GM21529 (cell line): ENCODE measurements around the gene ABR.
"Not testable (repeated sequence)": the region's sequence is repeated elsewhere in the genome, so short reads cannot be mapped to it uniquely, and the experiment has no call there.

Source experiments
- ATAC-seq: cut with Tn5 transposase; IDR thresholded peaks from one replicate; pipeline ENCODE4 v1.9.1; 2021; ENCODE audit not compliant: unreplicated experiment

Gene ABR

GRCh38 chr17:1150863-1151600, 28.7 kb downstream of the ABR start:
- no peak for ATAC-seq

DNA sequence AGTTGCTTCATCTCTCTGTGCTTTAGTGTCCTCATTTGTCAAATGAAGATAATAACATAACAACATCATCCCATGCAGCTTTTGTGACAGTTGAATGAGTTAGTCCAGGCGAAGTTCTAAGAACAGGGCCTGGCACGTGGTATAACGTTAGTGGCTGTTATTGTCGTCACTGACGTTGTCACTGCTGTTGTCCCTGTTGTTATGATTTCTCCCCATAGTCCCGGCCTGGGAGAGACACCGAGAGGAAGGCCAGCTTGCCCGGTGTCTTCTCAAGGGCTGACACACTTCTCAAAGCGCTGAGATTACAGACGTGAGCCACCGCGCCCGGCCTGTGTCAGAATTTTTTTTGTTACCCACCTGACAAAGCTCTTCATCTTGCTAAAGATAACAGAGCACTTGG, 29.9 kb downstream of the ABR start:
- no peak for ATAC-seq

DNA sequence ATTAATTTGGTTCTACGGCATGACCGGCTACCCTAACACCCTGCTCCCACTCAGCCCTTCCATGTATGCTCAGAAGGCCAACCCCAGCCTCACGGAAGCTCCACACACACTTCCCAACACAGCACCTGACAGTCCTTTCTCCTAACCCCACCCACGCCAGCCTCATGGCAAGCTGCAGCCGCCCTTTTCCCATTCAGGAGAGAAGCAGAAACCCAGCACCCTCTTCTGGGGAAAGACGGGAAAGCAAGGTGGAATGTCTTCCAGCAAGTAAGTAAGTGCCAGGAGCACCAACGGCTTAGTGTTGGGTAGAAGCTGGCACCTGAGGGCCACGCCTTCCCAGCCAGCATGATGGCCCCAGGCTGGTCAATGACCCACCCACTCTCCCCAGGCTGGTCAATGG, 32.1 kb downstream of the ABR start:
- ATAC-seq, result no peak

DNA sequence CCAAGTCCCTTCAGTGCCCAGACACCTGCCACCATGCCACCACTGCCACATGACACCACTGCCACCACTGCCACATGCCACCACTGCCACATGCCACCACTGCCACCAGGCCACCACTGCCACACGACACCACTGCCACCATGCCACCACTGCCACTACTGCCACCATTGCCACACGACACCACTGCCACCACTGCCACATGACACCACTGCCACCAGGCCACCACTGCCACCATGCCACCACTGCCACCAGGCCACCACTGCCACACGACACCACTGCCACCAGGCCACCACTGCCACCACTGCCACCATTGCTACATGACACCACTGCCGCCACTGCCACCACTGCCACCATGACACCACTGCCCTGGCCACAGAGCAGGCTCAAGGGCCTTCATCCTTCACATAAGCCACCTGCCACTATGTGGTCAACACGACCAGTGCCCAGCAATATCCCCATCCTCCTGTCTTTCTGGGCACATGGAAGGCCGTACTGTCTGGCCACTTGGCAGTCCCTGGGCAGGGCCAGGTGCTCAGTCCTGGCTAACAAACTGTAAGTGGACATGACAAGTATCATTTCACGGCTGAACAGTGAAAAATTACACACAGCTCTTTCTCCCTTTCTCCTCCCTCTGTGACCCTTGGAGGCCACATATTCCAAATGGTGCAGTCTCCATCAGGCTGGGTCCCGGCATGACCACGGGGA, 33.1 kb downstream of the ABR start:
- ATAC-seq, result no peak

- no peak for ATAC-seq
Observed at GRCh38 chr17:1145311-1145986, 34.3 kb downstream of the ABR start.

DNA sequence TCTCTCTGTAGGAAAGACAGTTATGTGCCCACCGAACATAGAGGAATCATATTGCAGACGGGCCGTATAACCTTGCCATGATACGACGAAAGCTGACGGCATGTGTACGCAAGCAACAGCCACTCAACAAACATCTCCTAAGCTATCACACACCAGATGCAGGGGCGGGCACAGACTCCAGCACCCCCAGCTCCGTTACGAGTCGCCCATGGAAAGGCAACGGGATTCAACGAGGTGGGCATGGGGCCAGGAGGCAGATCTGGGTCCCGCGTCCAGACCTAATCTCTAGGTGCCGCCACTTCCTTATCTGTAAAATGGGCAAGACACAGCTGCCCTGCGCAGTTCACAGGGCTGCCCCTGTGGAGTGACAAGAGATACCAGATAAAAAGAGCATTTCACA, 35.6 kb downstream of the ABR start:
- ATAC-seq, result no peak

GRCh38 chr17:1143573-1143972, 36.2 kb downstream of the ABR start:
- ATAC-seq, result no peak

- ATAC-seq, result no peak
Observed at GRCh38 chr17:1142561-1142971, 37.2 kb downstream of the ABR start.

DNA sequence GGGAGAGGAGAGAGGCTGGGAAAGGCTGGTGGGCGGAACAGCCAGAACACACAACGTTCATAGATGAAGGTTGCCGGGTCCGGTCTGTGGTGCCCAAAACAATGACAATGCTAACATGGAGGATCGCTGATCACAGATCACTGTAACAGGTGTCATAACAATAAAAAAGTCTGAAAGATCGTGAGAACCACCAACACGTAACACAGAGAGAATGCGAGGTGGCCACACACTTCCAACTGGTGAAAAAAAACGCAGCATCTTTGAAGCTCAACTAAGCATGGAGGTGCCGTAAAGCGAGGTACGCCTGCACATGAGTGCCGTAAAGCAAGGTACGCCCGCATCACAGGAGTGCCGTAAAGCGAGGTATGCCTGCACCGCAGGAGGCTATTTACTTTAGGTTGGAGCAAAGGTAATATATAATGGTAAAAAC, 42.3 kb downstream of the ABR start:
- no peak for ATAC-seq

GRCh38 chr17:1136748-1137147, 43.0 kb downstream of the ABR start:
- ATAC-seq, result no peak

GRCh38 chr17:1134634-1135324, 45.0 kb downstream of the ABR start:
- ATAC-seq, result no peak

DNA sequence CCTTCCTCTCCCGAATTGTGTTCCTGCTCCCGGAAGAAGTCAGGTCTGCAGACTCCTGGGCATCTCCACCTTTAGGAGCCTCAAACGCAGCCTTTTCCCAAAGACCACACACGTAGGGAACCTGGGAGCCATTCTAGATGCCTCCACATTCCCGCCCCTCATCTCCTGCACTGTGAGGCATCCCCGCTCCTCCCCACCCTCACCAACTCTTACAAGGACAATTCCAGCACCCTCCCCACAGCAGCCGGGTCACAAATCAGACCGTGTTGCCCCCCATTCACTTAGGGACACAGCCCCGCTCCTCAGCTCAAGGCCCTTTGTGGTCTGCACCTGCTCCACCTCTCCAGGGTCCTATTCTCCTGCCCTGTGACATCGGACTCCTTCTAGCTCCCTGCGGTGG, 49.6 kb downstream of the ABR start:
- no peak for ATAC-seq

GRCh38 chr17:1128463-1128862, 51.3 kb downstream of the ABR start:
- ATAC-seq, result not testable (repeated sequence)

DNA sequence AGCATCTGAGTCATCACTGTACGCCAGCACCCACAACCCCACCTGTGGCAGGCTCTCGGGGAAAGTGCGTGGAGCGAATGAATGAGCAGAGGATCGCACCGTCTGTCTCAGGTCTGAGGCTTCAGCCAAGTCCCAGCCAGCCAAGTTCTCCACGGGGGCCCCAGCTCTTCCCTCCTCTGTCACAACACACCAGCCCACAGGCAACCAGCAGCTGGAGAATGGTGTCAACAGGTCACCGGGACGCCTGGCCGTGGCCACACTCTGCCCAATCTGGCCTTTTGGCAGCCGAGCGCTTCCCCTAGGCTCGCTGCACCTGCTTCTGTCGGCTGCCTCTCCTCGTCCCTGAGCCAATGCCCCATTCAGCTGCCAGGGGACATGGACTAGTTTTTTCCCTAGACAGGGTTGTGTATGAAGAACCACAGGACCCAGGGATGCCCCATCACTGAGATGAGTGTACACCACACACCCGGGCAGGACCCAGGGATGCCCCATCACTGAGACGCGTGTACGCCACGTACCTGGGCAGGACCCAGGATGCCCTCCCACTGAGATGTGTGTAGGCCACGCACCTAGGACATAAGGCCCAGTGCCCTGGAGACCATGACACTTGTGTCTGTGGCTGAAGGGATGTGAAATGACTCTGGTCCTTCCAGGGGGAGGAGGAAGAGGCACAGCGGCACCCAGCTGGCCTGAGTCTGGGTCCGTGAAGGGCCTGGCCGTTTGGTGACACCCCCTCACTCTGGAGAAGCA, 52.8 kb downstream of the ABR start:
- no peak for ATAC-seq

- no peak for ATAC-seq
Observed at GRCh38 chr17:1126250-1126797, 53.5 kb downstream of the ABR start.

- ATAC-seq, result no peak
Observed at GRCh38 chr17:1125788-1126145, 54.0 kb downstream of the ABR start.

GRCh38 chr17:1124896-1125787, 54.6 kb downstream of the ABR start:
- no peak for ATAC-seq

GRCh38 chr17:1123921-1124715, 55.7 kb downstream of the ABR start:
- no peak for ATAC-seq

GRCh38 chr17:1123393-1123831, 56.4 kb downstream of the ABR start:
- ATAC-seq, result no peak
